Subcutaneous adipose tissue (tissue), 4 donors: Measurements from ENCODE around the gene SFXN5. TPM values are rescaled to one million over a fixed set of nuclear protein-coding genes. Genes with fewer than 3 reads are reported as not detected.

ENCODE experiments used
- CTCF ChIP-seq: fragments of 450-650 bp; IDR thresholded peaks from one replicate; pipeline ENCODE4 v1.5.1; 2016; ENCODE audit warnings: low read depth, mild to moderate bottlenecking, control low read depth, antibody characterized with exemption, moderate library complexity
- total RNA-seq, 4 donors: library from RNA; depleted of rRNA; stranded (reverse); fragments of >200 nt; gene quantifications; one replicate each; pipeline ENCODE4 v1.1.0, GENCODE V29; 2016

Gene SFXN5
- total RNA-seq, 4 donors from 2014 or later, result 5.1 to 8.9 (median 7.6) TPM

- no peak for TF ChIP-seq CTCF
Observed at GRCh38 chr2:72962911-72963310, 108.6 kb downstream of the SFXN5 start.

GRCh38 chr2:72961853-72962468 lies 109.6 kb downstream of the SFXN5 start:
- TF ChIP-seq CTCF, result no peak

- no peak for TF ChIP-seq CTCF
Observed at GRCh38 chr2:72961036-72961720, 110.3 kb downstream of the SFXN5 start.

GRCh38 chr2:72959995-72960981 lies 111.2 kb downstream of the SFXN5 start:
- no peak for TF ChIP-seq CTCF

GRCh38 chr2:72959554-72959953 lies 112.0 kb downstream of the SFXN5 start:
- TF ChIP-seq CTCF, result no peak

GRCh38 chr2:72958542-72959385 lies 112.7 kb downstream of the SFXN5 start:
- TF ChIP-seq CTCF, result no peak
